Adipose tissue (tissue), 3 donors: Measurements from ENCODE around the gene CASKIN1. TPM values are rescaled to one million over a fixed set of nuclear protein-coding genes. Genes with fewer than 3 reads are reported as not detected.
A peak's percentile ranks its signal among the peaks of the same experiment; 100 is the strongest.

Experiments used
- H3K27ac ChIP-seq: one replicate; pipeline ENCODE4 v1.5.1; 2013; ENCODE audit warnings: low read depth, low read length
- WGBS, 3 donors: extraction: QIAGEN DNeasy Blood & Tissue Kit; methylation state at CpG; one replicate each; pipeline ENCODE4 v1.1.7; 2013; 5-methylcytosine and 5-hydroxymethylcytosine counted together
- polyA plus RNA-seq, 3 donors: library from polyadenylated mRNA; stranded (reverse); fragments of 200-250 nt; gene quantifications; one replicate each; pipeline ENCODE4 v1.2.3, GENCODE V29; 2013
- donor health status: healthy with polysubstance abuse.
- donor health status: Bipolar disorder and iron deficiency.
- donor health status: healthy.

The CASKIN1 gene
- polyA plus RNA-seq, 3 donors, result 0.22 to 0.35 (median 0.30) TPM

GRCh38 chr16:2234813-2235170, 38.4 kb upstream of the CASKIN1 start:
- 89 to 95% (median 93%) methylated on average over 16 to 18 of the region's 18 CpGs for WGBS, 3 donors
- no peak overlapping the region for H3K27ac ChIP-seq

DNA sequence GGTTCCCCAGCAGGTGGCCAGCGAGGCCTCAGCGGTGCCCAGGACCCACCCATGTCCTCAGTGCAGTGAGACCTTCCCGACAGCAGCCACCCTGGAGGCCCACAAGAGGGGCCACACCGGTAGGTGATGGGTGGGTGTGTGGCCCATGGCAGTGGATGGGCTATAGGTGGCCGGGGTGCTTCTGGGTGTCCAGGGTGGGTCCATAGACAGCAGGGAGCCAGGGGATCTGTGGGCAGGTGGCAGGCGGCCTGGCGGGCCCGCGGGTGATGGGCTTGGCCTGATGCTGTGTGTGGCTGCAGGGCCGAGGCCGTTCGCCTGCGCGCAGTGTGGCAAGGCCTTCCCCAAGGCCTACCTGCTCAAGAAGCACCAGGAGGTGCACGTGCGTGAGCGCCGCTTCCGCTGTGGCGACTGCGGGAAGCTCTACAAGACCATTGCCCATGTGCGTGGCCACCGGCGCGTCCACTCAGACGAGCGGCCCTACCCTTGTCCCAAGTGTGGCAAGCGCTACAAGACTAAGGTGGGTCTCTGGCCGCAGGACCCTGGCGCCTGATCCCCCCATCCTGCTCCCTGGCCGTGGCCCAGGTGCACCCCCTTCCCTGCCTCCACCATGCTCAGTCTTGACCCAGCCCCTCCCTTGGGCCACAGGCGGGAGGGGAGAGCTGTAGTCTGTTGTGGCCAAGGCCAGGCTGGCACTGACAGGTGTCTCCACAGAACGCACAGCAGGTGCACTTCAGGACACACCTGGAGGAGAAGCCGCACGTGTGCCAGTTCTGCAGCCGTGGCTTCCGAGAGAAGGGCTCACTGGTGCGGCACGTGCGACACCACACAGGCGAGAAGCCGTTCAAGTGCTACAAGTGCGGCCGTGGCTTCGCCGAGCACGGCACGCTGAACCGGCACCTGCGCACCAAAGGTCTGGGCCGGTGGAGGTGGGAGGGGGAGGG, 37.7 kb upstream of the CASKIN1 start:
- WGBS, 3 donors, result 92 to 96% (median 95%) methylated on average over 49 to 51 of the region's 51 CpGs
- H3K27ac ChIP-seq, result no peak overlapping the region

GRCh38 chr16:2233046-2233775, 36.8 kb upstream of the CASKIN1 start:
- no peak overlapping the region for H3K27ac ChIP-seq
- WGBS, 3 donors, result 92 to 94% (median 94%) methylated on average over 24 to 28 of the region's 28 CpGs

DNA sequence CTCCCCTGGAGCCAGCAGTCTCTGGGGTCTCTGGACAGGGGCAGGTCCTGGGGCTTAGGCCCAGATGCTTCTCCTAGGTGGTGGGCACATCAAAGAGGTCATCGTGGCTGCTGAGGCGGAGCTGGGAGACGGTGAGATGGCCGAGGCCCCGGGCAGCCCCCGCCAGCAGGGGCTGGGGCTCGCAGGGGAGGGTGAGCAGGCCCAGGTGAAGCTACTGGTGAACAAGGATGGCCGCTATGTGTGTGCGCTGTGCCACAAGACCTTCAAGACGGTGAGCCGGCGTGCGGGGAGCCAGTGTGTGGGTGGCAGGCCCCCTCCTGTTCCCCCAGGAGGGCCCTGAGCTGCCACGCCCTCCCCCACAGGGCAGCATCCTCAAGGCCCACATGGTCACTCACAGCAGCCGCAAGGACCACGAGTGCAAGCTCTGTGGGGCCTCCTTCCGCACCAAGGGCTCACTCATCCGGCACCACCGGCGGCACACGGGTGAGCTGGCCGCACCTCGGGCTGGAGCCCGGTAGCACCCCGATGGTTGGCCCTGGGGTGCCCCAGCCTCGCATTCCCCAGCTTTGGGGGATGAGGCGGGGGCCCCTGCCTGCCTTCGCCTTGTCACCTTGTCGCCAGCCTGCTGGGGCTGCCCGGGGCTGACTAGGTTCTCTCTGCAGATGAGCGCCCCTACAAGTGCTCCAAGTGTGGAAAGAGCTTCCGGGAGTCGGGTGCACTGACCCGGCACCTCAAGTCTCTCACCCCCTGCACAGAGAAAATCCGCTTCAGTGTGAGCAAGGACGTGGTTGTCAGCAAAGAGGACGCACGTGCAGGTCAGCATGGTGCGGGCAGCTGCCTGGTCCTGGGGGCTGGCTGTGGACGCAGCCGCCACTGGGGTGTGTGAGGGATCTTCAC, 35.9 kb upstream of the CASKIN1 start:
- WGBS, 3 donors, result 91 to 92% (median 92%) methylated on average over 41 of the region's 41 CpGs

DNA sequence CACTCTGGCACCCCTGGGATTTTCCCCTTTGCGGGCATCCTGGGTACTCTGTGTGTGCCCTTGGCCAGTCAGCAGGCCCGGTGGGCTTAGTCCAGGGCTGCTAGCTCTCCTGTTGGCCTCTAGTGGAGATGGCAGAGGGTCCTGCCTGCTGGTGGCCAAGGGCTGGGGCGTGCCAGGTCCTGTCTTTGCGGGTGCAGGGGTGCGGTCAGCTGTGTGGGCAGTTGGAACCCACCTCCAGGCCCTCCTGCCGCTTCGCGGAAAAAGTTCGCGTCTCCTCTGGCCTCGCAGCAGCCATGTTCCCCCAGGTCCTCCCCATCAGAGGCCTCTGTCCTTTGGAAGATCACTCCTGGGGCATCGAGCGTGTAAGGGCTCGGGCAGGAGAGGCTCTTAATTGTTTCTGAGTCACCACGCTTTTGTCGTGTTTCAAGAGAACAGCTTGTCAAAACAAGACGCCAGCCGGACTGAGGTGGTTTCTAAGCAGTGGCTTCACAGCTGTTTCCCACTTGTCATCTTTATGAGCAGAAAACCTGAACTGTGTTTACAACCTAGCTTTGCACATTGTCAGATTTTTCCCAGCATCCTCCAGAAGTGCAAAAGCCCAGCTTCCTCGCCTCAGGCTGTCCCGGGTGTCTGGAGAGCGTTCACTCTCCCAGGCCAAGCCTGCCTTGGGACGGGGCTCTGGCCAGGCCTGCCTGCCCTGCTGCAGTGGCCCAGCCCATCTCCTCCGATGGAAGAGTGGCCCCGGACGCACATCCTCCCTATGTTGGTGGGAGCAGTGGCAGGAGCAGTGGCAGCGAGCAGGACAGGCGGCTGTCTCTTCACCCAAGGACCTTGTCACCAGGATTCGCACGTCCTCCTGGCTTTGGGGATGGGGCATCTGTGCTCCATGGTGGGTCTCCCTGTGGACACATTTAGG, 34.9 kb upstream of the CASKIN1 start:
- WGBS, 3 donors, result 87 to 91% (median 90%) methylated on average over 29 of the region's 29 CpGs
- no peak overlapping the region for H3K27ac ChIP-seq

More for the DNA sequence above, 35.9 kb upstream of the CASKIN1 start:
- no peak overlapping the region for H3K27ac ChIP-seq

- 57 to 87% (median 77%) methylated on average over 13 of the region's 13 CpGs for WGBS, 3 donors
- no peak overlapping the region for H3K27ac ChIP-seq
These were observed 34.0 kb upstream of the CASKIN1 start for GRCh38 chr16:2230376-2230775.

GRCh38 chr16:2229632-2230250, 33.3 kb upstream of the CASKIN1 start:
- 83 to 88% (median 84%) methylated on average over 22 to 23 of the region's 23 CpGs for WGBS, 3 donors

DNA sequence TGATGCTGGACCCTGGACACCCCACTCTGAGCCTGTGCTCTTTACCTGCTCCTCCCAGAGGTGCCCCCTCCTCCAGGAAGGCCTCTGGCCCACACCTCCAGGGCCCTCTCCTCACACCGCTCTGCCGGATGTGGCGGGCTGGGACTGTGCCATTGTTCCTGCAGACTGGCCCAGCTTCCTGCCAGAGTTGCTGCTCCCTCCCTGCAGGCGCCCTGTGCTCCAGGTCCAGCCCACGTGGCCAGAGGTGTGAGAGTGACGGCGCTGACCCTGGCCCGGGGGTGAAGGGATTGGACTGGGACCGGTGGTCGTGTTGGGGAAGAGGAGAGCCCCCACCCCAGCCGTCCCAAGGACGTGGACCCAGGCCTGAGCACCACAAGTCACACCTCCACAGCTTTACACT, 32.7 kb upstream of the CASKIN1 start:
- H3K27ac ChIP-seq, result no peak overlapping the region
- 80 to 89% (median 82%) methylated on average over 12 of the region's 12 CpGs for WGBS, 3 donors

More at GRCh38 chr16:2229632-2230250, 33.3 kb upstream of the CASKIN1 start:
- no peak overlapping the region for H3K27ac ChIP-seq

GRCh38 chr16:2228161-2228824, 31.9 kb upstream of the CASKIN1 start:
- no peak overlapping the region for H3K27ac ChIP-seq
- WGBS, 3 donors, result 89 to 90% (median 90%) methylated on average over 25 of the region's 25 CpGs

DNA sequence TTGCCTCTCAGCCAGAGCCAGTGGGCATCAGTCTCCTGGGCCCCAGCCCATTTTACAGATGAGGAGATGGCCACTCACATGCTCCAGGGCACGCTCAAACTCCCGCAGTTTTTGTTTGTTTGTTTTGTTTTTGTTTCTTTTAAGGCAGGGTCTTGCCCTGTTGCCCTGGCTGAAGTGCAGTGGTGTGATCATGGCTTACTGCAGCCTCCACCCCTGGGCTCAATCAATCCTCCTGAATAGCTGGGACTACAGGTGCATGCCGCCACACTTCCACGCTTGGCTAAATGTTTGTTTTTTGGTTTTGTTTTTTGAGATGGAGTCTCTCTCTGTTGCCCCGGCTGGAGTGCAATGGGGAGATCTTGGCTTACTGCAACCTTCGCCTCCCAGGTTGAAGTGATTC, 30.5 kb upstream of the CASKIN1 start:
- 88 to 94% (median 89%) methylated on average over 6 of the region's 6 CpGs for WGBS, 3 donors
- no peak overlapping the region for H3K27ac ChIP-seq

- WGBS, 3 donors, result 38 to 77% (median 69%) methylated on average over 9 of the region's 9 CpGs
- no peak overlapping the region for H3K27ac ChIP-seq
These were observed 29.9 kb upstream of the CASKIN1 start for GRCh38 chr16:2226245-2226793.

DNA sequence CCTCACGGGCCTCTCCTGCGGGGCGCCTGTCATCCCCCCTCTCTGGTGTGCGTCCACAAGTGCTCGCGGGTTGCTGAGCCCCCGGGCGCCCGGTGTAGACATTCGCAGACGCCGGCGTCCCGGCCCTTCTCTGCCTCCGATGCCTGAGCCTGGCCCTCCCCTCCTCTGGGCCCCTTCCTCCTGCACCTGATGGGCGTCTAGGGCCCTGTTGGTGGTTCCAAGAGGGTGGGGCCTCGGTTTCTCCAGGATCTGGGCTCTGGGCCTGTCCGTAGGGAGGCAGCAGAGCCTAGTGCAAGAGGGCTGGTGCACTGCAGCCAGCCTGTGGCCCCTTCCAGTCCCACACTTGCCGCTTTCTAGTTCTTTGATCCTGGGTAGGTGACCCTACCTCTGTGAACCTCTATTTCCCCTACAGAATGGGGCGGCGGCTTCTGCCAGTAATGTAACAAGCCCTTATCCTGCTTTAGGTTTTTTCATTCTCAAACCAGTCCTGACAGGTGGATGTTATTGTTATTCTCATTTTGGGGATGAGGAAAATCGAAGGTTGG, 27.6 kb upstream of the CASKIN1 start:
- 2 to 5% (median 5%) methylated on average over 20 to 22 of the region's 22 CpGs for WGBS, 3 donors
- H3K27ac ChIP-seq, result no peak overlapping the region

DNA sequence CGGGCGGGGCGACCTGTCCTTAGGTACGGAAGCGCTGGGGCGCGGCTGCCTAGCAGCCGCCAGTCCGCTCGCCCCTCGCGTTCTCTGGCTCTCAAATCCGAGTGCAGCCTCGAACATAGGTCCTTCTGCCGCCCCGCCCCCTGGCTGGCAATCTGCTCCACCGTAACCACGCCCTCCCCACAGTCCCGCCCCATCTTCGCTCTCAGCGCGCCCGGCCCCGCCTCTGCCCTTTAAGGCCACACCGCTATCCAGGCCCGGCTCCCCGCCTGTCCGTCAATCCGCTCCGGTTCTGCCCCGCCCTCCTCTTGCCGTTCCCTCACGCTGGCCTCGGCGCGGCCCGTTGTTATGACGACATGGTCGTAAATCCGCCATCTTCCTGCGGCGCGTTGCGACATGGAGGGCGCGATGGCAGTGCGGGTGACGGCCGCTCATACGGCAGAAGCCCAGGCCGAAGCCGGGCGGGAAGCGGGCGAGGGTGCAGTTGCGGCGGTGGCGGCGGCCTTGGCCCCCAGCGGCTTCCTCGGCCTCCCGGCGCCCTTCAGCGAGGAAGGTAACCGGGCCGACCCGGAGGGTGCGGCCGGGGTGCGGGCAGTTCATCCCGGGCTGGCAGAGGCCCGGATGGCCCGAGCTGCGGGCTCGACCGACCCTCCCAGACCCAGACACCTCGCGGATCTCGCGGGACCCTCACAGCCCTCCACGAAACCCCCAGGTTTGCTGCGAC, 27.0 kb upstream of the CASKIN1 start, which contains the start of gene E4F1:
Gene E4F1, plus strand, starts transcription at position 371 of the 721 bp plus-strand sequence. Its CDS starts 23 bp downstream, at position 394.
- WGBS, 3 donors, result 0% methylated on average over 74 to 82 of the region's 82 CpGs
- no peak within 1 kb of the TSS for H3K27ac ChIP-seq

DNA sequence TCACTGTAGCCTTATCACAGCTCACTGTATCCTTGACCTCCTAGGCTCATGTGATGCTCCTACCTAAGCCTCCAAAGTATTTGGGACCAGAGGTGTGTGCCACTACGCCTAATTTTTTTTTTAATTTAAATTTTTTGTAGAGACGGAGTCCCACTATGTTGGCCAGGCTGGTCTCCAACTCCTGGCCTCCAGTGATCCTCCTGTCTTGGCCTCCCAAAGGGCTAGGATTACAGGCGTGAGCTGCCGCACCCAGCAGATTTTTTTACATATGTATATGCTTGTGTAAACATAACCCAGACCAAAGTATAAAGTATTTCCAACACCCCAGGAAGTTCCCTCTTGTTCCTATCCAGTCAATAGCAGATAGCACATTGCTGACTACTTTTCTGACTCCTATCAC, 19.9 kb upstream of the CASKIN1 start:
- H3K27ac ChIP-seq, result no peak overlapping the region
- WGBS, 3 donors, result 91 to 98% (median 96%) methylated on average over 4 of the region's 4 CpGs

DNA sequence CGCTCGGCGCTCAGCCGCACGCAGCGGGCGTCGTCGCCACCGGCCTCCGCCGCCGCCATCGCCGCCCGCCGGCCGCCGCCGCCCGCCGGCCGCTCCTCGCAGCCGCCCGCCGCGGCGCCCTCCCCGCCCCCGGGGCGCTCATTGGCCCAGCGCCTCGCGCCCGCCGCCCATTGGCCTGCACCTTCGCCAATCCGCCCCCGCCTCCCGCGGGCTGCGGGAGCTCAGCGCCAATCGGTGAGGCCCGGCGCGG, 18.2 kb upstream of the CASKIN1 start, which contains the start of gene PGP:
Gene PGP, minus strand, starts transcription at position 122 of the 250 bp plus-strand sequence. Its CDS starts 63 bp downstream, at position 59.
- WGBS, 3 donors, result 0 to 1% (median 0%) methylated on average over 18 to 47 of the region's 48 CpGs
- H3K27ac ChIP-seq, result peak within 1 kb of the TSS; percentile 13
